ENCODE measurements around the gene MAPK1IP1L. TPM values are rescaled to one million over a fixed set of nuclear protein-coding genes. Genes with fewer than 3 reads are reported as not detected.

Gene MAPK1IP1L
- total and polyA plus RNA-seq, 2 of the 13 experiments (the other 11 are each of a cell fraction or from before 2014, with no cell fraction given) = 27.8 to 68.4 TPM

GRCh38 chr14:55026793-55027561, 24.5 kb upstream of the MAPK1IP1L start, which contains the start of the genes SOCS4 and WDHD1 (continued):
- TF ChIP-seq ZNF704 (CRISPR knock-in tag; IDR thresholded peaks at IDR 0.05; ENCODE audit: borderline replicate concordance) = peak; percentile 93
- no peak for TF ChIP-seq JUNB (CRISPR knock-in tag; IDR thresholded peaks at IDR 0.05; ENCODE audit: borderline replicate concordance)
- TF ChIP-seq SKI (IDR thresholded peaks at IDR 0.05; ENCODE audit: partially characterized antibody) = peak; percentile 21
- peak; percentile 96 for TF ChIP-seq SP4 (CRISPR knock-in tag; IDR thresholded peaks at IDR 0.05)
- no peak for TF ChIP-seq SATB2 (CRISPR knock-in tag; IDR thresholded peaks at IDR 0.05)
- peak; percentile 93 for TF ChIP-seq ZNF281 (CRISPR knock-in tag; IDR thresholded peaks at IDR 0.05; ENCODE audit: borderline replicate concordance)
- peak; percentile 52; the same call in 1 of the 2 replicates for TF ChIP-seq MED13 (CRISPR knock-in tag; IDR thresholded peaks at IDR 0.05)
- TF ChIP-seq TAF15 (IDR thresholded peaks at IDR 0.05; ENCODE audit: low read depth, low read length, poor library complexity, severe bottlenecking) = peak; percentile 42
- TF ChIP-seq NFIC (IDR thresholded peaks at IDR 0.05; ENCODE audit: low read length) = no peak
- TF ChIP-seq CENPX (CRISPR knock-in tag; IDR thresholded peaks at IDR 0.05) = no peak
- peak; percentile 88 for TF ChIP-seq NR2C2 (CRISPR knock-in tag; IDR thresholded peaks at IDR 0.05; ENCODE audit: borderline replicate concordance)
- no peak for TF ChIP-seq ZFP37 (CRISPR knock-in tag; IDR thresholded peaks at IDR 0.05; ENCODE audit: borderline replicate concordance)
- no peak for TF ChIP-seq CHD4 (IDR thresholded peaks at IDR 0.05; ENCODE audit: borderline replicate concordance, low read length)
- TF ChIP-seq ZBTB26 (CRISPR knock-in tag; IDR thresholded peaks at IDR 0.05; ENCODE audit: borderline replicate concordance) = peak; percentile 44; the same call in 1 of the 2 replicates
- TF ChIP-seq PAX8 (CRISPR knock-in tag; IDR thresholded peaks at IDR 0.05; ENCODE audit: borderline replicate concordance) = 0 out of 2 replicates have a peak, but pooled peaks have one; percentile 69
- TF ChIP-seq HNF4G (IDR thresholded peaks at IDR 0.05; ENCODE audit: borderline replicate concordance, low read depth, low read length) = no peak
- TF ChIP-seq HNF4G (CRISPR knock-in tag; IDR thresholded peaks at IDR 0.05; ENCODE audit: borderline replicate concordance, low read depth) = 0 out of 2 replicates have a peak, but pooled peaks have one; percentile 43
- TF ChIP-seq ZBTB38 (CRISPR knock-in tag; IDR thresholded peaks at IDR 0.05) = peak; percentile 76
- TF ChIP-seq ZNF749 (CRISPR knock-in tag; IDR thresholded peaks at IDR 0.05; ENCODE audit: borderline replicate concordance) = no peak
- TF ChIP-seq WIZ (CRISPR knock-in tag; IDR thresholded peaks at IDR 0.05) = 0 out of 2 replicates have a peak, but pooled peaks have one; percentile 29
- peak; percentile 88 for TF ChIP-seq THAP11 (CRISPR knock-in tag; IDR thresholded peaks at IDR 0.05)
- peak; percentile 79 to 83 for TF ChIP-seq POLR2A (IDR thresholded peaks at IDR 0.05; ENCODE audit: insufficient read depth in 1 of 2, low read depth in 2 of 2, low read length in 2 of 2)
- no peak for TF ChIP-seq EHMT2 (IDR thresholded peaks at IDR 0.05; ENCODE audit: borderline replicate concordance, low read depth, low read length)
- TF ChIP-seq CREB3 (CRISPR knock-in tag; IDR thresholded peaks at IDR 0.05) = no peak

Data from HepG2 (cell line).